ENCODE results near the gene MAPK8IP3.
"Not testable (repeated sequence)": the region's sequence is repeated elsewhere in the genome, so short reads cannot be mapped to it uniquely, and the experiment has no call there.

The MAPK8IP3 gene

GRCh38 chr16:1710811-1711507 is 5.0 kb downstream of the MAPK8IP3 start:
- DNase-seq = no peak

- DNase-seq = no peak
Observed at GRCh38 chr16:1712791-1713261, 6.8 kb downstream of the MAPK8IP3 start.

GRCh38 chr16:1713331-1713730 is 7.3 kb downstream of the MAPK8IP3 start:
- DNase-seq = no peak

GRCh38 chr16:1713933-1714332 is 7.9 kb downstream of the MAPK8IP3 start:
- no peak for DNase-seq

GRCh38 chr16:1715220-1715619 is 9.2 kb downstream of the MAPK8IP3 start:
- no peak for DNase-seq

- DNase-seq = not testable (repeated sequence)
Observed at GRCh38 chr16:1718236-1718635, 12.2 kb downstream of the MAPK8IP3 start.

GRCh38 chr16:1719559-1720229 is 13.7 kb downstream of the MAPK8IP3 start:
- not testable (repeated sequence) for DNase-seq

GRCh38 chr16:1721372-1721771 is 15.4 kb downstream of the MAPK8IP3 start:
- no peak for DNase-seq

GRCh38 chr16:1723450-1724147 is 17.6 kb downstream of the MAPK8IP3 start:
- peak; percentile 70 for DNase-seq

- DNase-seq = no peak
Observed at GRCh38 chr16:1724491-1724890, 18.5 kb downstream of the MAPK8IP3 start.

GRCh38 chr16:1726661-1727502 is 20.9 kb downstream of the MAPK8IP3 start:
- no peak for DNase-seq

GRCh38 chr16:1727651-1728624 is 21.9 kb downstream of the MAPK8IP3 start:
- no peak for DNase-seq

GRCh38 chr16:1729026-1729425 is 23.0 kb downstream of the MAPK8IP3 start:
- DNase-seq = no peak

- DNase-seq = no peak
Observed at GRCh38 chr16:1729445-1729844, 23.4 kb downstream of the MAPK8IP3 start.

- no peak for DNase-seq
Observed at GRCh38 chr16:1731073-1731472, 25.1 kb downstream of the MAPK8IP3 start.

GRCh38 chr16:1731603-1732002 is 25.6 kb downstream of the MAPK8IP3 start:
- DNase-seq = no peak

- no peak for DNase-seq
Observed at GRCh38 chr16:1732071-1732470, 26.1 kb downstream of the MAPK8IP3 start.

- not testable (repeated sequence) for DNase-seq
Observed at GRCh38 chr16:1732551-1732987, 26.6 kb downstream of the MAPK8IP3 start.

- DNase-seq = no peak
Observed at GRCh38 chr16:1734123-1734522, 28.1 kb downstream of the MAPK8IP3 start.

- no peak for DNase-seq
Observed at GRCh38 chr16:1734816-1735215, 28.8 kb downstream of the MAPK8IP3 start.

GRCh38 chr16:1740234-1740633 is 34.2 kb downstream of the MAPK8IP3 start:
- no peak for DNase-seq
